Suppressor macrophage treated with lipopolysaccharide for 1 hour (primary cell): ENCODE results near the gene ATXN2.
A peak's percentile ranks its signal among the peaks of the same experiment; 100 is the strongest.
"Not testable (repeated sequence)": the region's sequence is repeated elsewhere in the genome, so short reads cannot be mapped to it uniquely, and the experiment has no call there.

Source experiments
- DNase-seq, 3 donors: peaks; one replicate each; pipeline ENCODE4 v3.0.0-alpha.2; 2020 to 2022

Gene ATXN2

GRCh38 chr12:111600205-111600642, 1.1 kb upstream of the ATXN2 start:
- peak in 2 of 3 donors; percentile 7 to 19 for DNase-seq

- DNase-seq, result peak; percentile 81 to 91 (median 84)
These were observed 514 bp upstream of the ATXN2 start for GRCh38 chr12:111599453-111600204.

- peak; percentile 63 to 90 (median 74) for DNase-seq
These were observed 1.1 kb downstream of the ATXN2 start for GRCh38 chr12:111597831-111598636.

- peak; percentile 46 to 57 (median 52) for DNase-seq
These were observed 1.9 kb downstream of the ATXN2 start for GRCh38 chr12:111596985-111597830.

- DNase-seq, result not testable (repeated sequence)
These were observed 3.7 kb downstream of the ATXN2 start for GRCh38 chr12:111595341-111595835.

- DNase-seq, result not testable (repeated sequence)
These were observed 7.6 kb downstream of the ATXN2 start for GRCh38 chr12:111591399-111592010.

GRCh38 chr12:111590552-111590951, 8.6 kb downstream of the ATXN2 start:
- no peak for DNase-seq

GRCh38 chr12:111589601-111590000, 9.5 kb downstream of the ATXN2 start:
- DNase-seq, result no peak

GRCh38 chr12:111588010-111588409, 11.1 kb downstream of the ATXN2 start:
- no peak for DNase-seq

- DNase-seq, result no peak
These were observed 12.1 kb downstream of the ATXN2 start for GRCh38 chr12:111586986-111587385.

- no peak for DNase-seq
These were observed 13.4 kb downstream of the ATXN2 start for GRCh38 chr12:111585690-111586089.

GRCh38 chr12:111584959-111585358, 14.2 kb downstream of the ATXN2 start:
- no peak for DNase-seq

- DNase-seq, result not testable (repeated sequence)
These were observed 15.6 kb downstream of the ATXN2 start for GRCh38 chr12:111583506-111583905.

- DNase-seq, result no peak
These were observed 16.9 kb downstream of the ATXN2 start for GRCh38 chr12:111582133-111582747.

GRCh38 chr12:111581434-111582132, 17.5 kb downstream of the ATXN2 start:
- DNase-seq, result no peak

- DNase-seq, result no peak
These were observed 18.4 kb downstream of the ATXN2 start for GRCh38 chr12:111580737-111581136.

GRCh38 chr12:111580119-111580425, 19.0 kb downstream of the ATXN2 start:
- DNase-seq, result no peak

- DNase-seq, result no peak
These were observed 20.2 kb downstream of the ATXN2 start for GRCh38 chr12:111578971-111579340.

GRCh38 chr12:111578276-111578970, 20.7 kb downstream of the ATXN2 start:
- peak; percentile 49 to 65 (median 63) for DNase-seq

GRCh38 chr12:111574797-111575443, 24.2 kb downstream of the ATXN2 start:
- no peak for DNase-seq
